ENCODE results near the gene PON3.

PON3 gene

GRCh38 chr7:95427914-95428516, 31.8 kb upstream of the PON3 start:
- ATAC-seq (ENCODE audit: low read depth) (no peak), DNase-seq (ENCODE audit: low spot score in 2 of 2) (no peak)
- H3K4me3 Mint-ChIP-seq = no peak overlapping the region
- H3K4me1 Mint-ChIP-seq = no peaks in the 10 kb centered on the region
- H3K27ac Mint-ChIP-seq = no peak overlapping the region
- H3K36me3 Mint-ChIP-seq = peaks cover 12% of the 10 kb centered on the region
- no peaks in the 10 kb centered on the region for H3K9me3 Mint-ChIP-seq
- no peaks in the 10 kb centered on the region for H3K27me3 Mint-ChIP-seq

- H3K4me3 Mint-ChIP-seq = no peak overlapping the region
- no peak overlapping the region for H3K27ac Mint-ChIP-seq
- H3K4me1 Mint-ChIP-seq = no peaks in the 10 kb centered on the region
- no peaks in the 10 kb centered on the region for H3K9me3 Mint-ChIP-seq
- H3K36me3 Mint-ChIP-seq = peaks cover 12% of the 10 kb centered on the region
- no peak for DNase-seq (ENCODE audit: low spot score in 2 of 2)
- ATAC-seq (ENCODE audit: low read depth) = no peak
- no peaks in the 10 kb centered on the region for H3K27me3 Mint-ChIP-seq
Observed at GRCh38 chr7:95427166-95427565, 31.0 kb upstream of the PON3 start.

GRCh38 chr7:95425694-95426093, 29.5 kb upstream of the PON3 start:
- DNase-seq (ENCODE audit: low spot score in 2 of 2) (no peak), ATAC-seq (ENCODE audit: low read depth) (no peak)
- Mint-ChIP-seq H3K4me1 (peaks cover 2% of the 10 kb centered on the region), H3K4me3 (no peak overlapping the region), H3K36me3 (peaks cover 15% of the 10 kb centered on the region), H3K27me3 (no peaks in the 10 kb centered on the region), H3K27ac (no peak overlapping the region), H3K9me3 (no peaks in the 10 kb centered on the region)

GRCh38 chr7:95424716-95425115, 28.5 kb upstream of the PON3 start:
- H3K27me3 Mint-ChIP-seq = no peaks in the 10 kb centered on the region
- no peaks in the 10 kb centered on the region for H3K9me3 Mint-ChIP-seq
- H3K4me3 Mint-ChIP-seq = no peak overlapping the region
- H3K36me3 Mint-ChIP-seq = peaks cover 15% of the 10 kb centered on the region
- no peak overlapping the region for H3K27ac Mint-ChIP-seq
- no peak for DNase-seq (ENCODE audit: low spot score in 2 of 2)
- ATAC-seq (ENCODE audit: low read depth) = no peak
- peaks cover 2% of the 10 kb centered on the region for H3K4me1 Mint-ChIP-seq

GRCh38 chr7:95421847-95422444, 25.8 kb upstream of the PON3 start:
- DNase-seq (ENCODE audit: low spot score in 2 of 2) (no peak), ATAC-seq (ENCODE audit: low read depth) (no peak)
- H3K27me3 Mint-ChIP-seq = no peaks in the 10 kb centered on the region
- H3K36me3 Mint-ChIP-seq = peaks cover 12% of the 10 kb centered on the region
- H3K4me3 Mint-ChIP-seq = no peak overlapping the region
- H3K9me3 Mint-ChIP-seq = no peaks in the 10 kb centered on the region
- peaks cover 2% of the 10 kb centered on the region for H3K4me1 Mint-ChIP-seq
- no peak overlapping the region for H3K27ac Mint-ChIP-seq

GRCh38 chr7:95421000-95421846, 25.0 kb upstream of the PON3 start:
- Mint-ChIP-seq H3K36me3 (peaks cover 12% of the 10 kb centered on the region), H3K27ac (no peak overlapping the region)

GRCh38 chr7:95412075-95412474, 15.9 kb upstream of the PON3 start:
- Mint-ChIP-seq H3K9me3 (no peaks in the 10 kb centered on the region), H3K36me3 (peaks cover 11% of the 10 kb centered on the region), H3K4me3 (no peak overlapping the region), H3K27ac (no peak overlapping the region), H3K4me1 (no peaks in the 10 kb centered on the region), H3K27me3 (no peaks in the 10 kb centered on the region)
- DNase-seq (ENCODE audit: low spot score in 2 of 2) (no peak), ATAC-seq (ENCODE audit: low read depth) (no peak)

More at GRCh38 chr7:95421000-95421846, 25.0 kb upstream of the PON3 start:
- H3K4me3 Mint-ChIP-seq = no peak overlapping the region
- ATAC-seq (ENCODE audit: low read depth) (no peak), DNase-seq (ENCODE audit: low spot score in 2 of 2) (no peak)
- no peaks in the 10 kb centered on the region for H3K9me3 Mint-ChIP-seq
- peaks cover 2% of the 10 kb centered on the region for H3K4me1 Mint-ChIP-seq
- H3K27me3 Mint-ChIP-seq = no peaks in the 10 kb centered on the region

GRCh38 chr7:95411666-95412065, 15.5 kb upstream of the PON3 start:
- Mint-ChIP-seq H3K36me3 (peaks cover 11% of the 10 kb centered on the region), H3K27me3 (no peaks in the 10 kb centered on the region), H3K4me3 (no peak overlapping the region), H3K9me3 (no peaks in the 10 kb centered on the region), H3K27ac (no peak overlapping the region), H3K4me1 (no peaks in the 10 kb centered on the region)
- DNase-seq (ENCODE audit: low spot score in 2 of 2) = no peak
- no peak for ATAC-seq (ENCODE audit: low read depth)

GRCh38 chr7:95411036-95411435, 14.9 kb upstream of the PON3 start:
- peaks cover 11% of the 10 kb centered on the region for H3K36me3 Mint-ChIP-seq
- no peaks in the 10 kb centered on the region for H3K27me3 Mint-ChIP-seq
- no peak overlapping the region for H3K4me3 Mint-ChIP-seq
- H3K9me3 Mint-ChIP-seq = no peaks in the 10 kb centered on the region
- H3K4me1 Mint-ChIP-seq = no peaks in the 10 kb centered on the region
- DNase-seq (ENCODE audit: low spot score in 2 of 2) (no peak), ATAC-seq (ENCODE audit: low read depth) (no peak)
- no peak overlapping the region for H3K27ac Mint-ChIP-seq

GRCh38 chr7:95407751-95408150, 11.6 kb upstream of the PON3 start:
- ATAC-seq (ENCODE audit: low read depth) (no peak), DNase-seq (ENCODE audit: low spot score in 2 of 2) (no peak)
- no peak overlapping the region for H3K4me3 Mint-ChIP-seq
- H3K27me3 Mint-ChIP-seq = no peaks in the 10 kb centered on the region
- H3K27ac Mint-ChIP-seq = no peak overlapping the region
- H3K9me3 Mint-ChIP-seq = no peaks in the 10 kb centered on the region
- H3K4me1 Mint-ChIP-seq = no peaks in the 10 kb centered on the region
- peaks cover 8% of the 10 kb centered on the region for H3K36me3 Mint-ChIP-seq

- Mint-ChIP-seq H3K4me3 (no peak overlapping the region), H3K9me3 (no peaks in the 10 kb centered on the region), H3K4me1 (no peaks in the 10 kb centered on the region), H3K36me3 (peaks cover 10% of the 10 kb centered on the region), H3K27me3 (no peaks in the 10 kb centered on the region), H3K27ac (no peak overlapping the region)
- DNase-seq (ENCODE audit: low spot score in 2 of 2) = no peak
- no peak for ATAC-seq (ENCODE audit: low read depth)
Observed at GRCh38 chr7:95405800-95406199, 9.6 kb upstream of the PON3 start.

GRCh38 chr7:95405208-95405607, 9.0 kb upstream of the PON3 start:
- Mint-ChIP-seq H3K4me3 (no peak overlapping the region), H3K9me3 (no peaks in the 10 kb centered on the region), H3K4me1 (no peaks in the 10 kb centered on the region), H3K27ac (no peak overlapping the region), H3K36me3 (peaks cover 9% of the 10 kb centered on the region), H3K27me3 (peaks cover 3% of the 10 kb centered on the region)
- DNase-seq (ENCODE audit: low spot score in 2 of 2) (no peak), ATAC-seq (ENCODE audit: low read depth) (no peak)

GRCh38 chr7:95404316-95404865, 8.2 kb upstream of the PON3 start:
- H3K27me3 Mint-ChIP-seq = peaks cover 3% of the 10 kb centered on the region
- H3K4me1 Mint-ChIP-seq = no peaks in the 10 kb centered on the region
- no peak overlapping the region for H3K27ac Mint-ChIP-seq
- ATAC-seq (ENCODE audit: low read depth) (no peak), DNase-seq (ENCODE audit: low spot score in 2 of 2) (no peak)
- peaks cover 8% of the 10 kb centered on the region for H3K36me3 Mint-ChIP-seq
- H3K4me3 Mint-ChIP-seq = no peak overlapping the region
- H3K9me3 Mint-ChIP-seq = no peaks in the 10 kb centered on the region

- H3K27ac Mint-ChIP-seq = no peak overlapping the region
- DNase-seq (ENCODE audit: low spot score in 2 of 2) (no peak), ATAC-seq (ENCODE audit: low read depth) (no peak)
- H3K9me3 Mint-ChIP-seq = no peaks in the 10 kb centered on the region
- H3K27me3 Mint-ChIP-seq = peaks cover 21% of the 10 kb centered on the region
- no peak overlapping the region for H3K4me3 Mint-ChIP-seq
- H3K36me3 Mint-ChIP-seq = peaks cover 2% of the 10 kb centered on the region
- H3K4me1 Mint-ChIP-seq = no peaks in the 10 kb centered on the region
Observed at GRCh38 chr7:95398155-95398940, 2.2 kb upstream of the PON3 start.
